NT2/D1 (cell line): ENCODE results near the gene RINL.

Source experiments
- YY1 ChIP-seq: IDR thresholded peaks from 2 replicates; pipeline ENCODE4 v1.6.1; 2011; ENCODE audit not compliant: insufficient read length, insufficient read depth
- ZNF274 ChIP-seq: IDR thresholded peaks from 2 replicates; pipeline ENCODE4 v1.6.1; 2011; ENCODE audit warnings: mild to moderate bottlenecking, low read depth, low read length

DNA sequence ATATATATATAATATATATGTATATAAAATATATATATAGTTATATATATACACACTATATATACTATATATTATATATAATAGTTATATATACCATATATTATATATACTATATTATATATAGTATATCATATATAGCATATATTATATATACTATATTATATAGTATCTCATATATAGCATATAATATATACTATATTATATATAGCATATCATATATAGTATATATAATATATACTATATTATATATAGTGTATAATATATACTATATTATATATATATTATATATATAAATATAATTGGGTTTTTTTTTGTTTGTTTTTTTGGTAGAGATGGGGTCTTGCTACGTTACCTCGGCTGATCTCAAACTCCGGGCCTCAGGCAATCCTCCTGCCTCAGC, 16.7 kb downstream of the RINL start:
- TF ChIP-seq ZNF274: no peak
- TF ChIP-seq YY1: no peak
